ENCODE data around the gene TCL1B. TPM values are rescaled to one million over a fixed set of nuclear protein-coding genes. Genes with fewer than 3 reads are reported as not detected.
"Not testable (repeated sequence)": the region's sequence is repeated elsewhere in the genome, so short reads cannot be mapped to it uniquely, and the experiment has no call there.

TCL1B gene
- total RNA-seq, 1 donor from 2014 or later: not detected

DNA sequence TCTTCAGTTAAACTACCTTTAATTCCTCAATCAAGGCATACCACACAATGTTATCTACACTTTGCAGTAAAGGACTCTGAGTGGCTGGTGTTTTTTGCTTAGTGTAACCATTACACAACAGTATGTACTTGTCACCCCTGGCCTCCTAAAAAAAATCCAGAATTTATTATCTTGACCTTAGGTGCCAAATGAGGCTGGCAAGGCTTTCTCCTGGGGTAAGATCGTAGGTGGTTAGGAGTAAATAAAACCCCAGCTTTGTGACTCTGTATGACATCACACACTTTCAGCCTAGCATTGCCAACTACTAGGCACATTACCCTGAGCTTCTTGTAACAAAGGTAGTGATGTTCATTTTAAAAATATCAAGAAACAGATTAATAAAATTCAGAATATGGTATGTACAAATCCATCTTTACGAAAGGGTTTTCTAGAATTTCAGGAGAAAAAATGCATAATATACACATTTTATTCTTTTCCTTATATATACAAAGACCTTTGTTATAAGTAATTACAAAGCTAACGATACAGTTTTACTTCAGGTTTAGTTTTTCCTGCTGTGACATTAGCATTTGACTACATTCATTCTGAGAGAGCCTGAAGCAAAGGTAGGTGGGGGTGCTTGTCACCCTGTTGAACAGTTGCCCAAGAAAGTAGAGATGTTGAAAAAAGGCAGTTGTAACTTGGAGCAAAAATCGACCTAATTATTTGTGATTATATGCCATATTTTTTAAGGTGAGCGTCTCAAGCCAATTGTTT is 14.2 kb downstream of the TCL1B start:
- intact Hi-C loops (cut with micrococcal nuclease): no loop called here

DNA sequence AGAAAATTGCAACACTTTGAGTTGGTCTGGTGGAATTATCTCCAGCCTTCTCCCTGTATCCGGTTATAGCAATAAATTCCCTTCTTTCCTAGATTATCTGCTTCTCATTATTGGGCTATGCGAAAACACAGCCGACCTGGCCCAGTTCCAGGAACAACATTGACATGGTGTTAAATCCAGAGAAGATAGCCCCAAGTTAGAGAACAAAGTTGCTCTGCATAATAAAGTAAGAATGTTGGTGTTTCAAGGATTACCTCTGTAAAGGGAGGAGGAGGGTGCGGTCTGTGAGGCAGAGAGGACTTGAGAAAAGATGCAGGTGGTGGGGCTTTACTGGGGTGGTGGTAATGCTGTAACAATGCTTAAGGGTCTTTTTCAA is 15.6 kb downstream of the TCL1B start:
- intact Hi-C loops (cut with micrococcal nuclease): no loop called here

DNA sequence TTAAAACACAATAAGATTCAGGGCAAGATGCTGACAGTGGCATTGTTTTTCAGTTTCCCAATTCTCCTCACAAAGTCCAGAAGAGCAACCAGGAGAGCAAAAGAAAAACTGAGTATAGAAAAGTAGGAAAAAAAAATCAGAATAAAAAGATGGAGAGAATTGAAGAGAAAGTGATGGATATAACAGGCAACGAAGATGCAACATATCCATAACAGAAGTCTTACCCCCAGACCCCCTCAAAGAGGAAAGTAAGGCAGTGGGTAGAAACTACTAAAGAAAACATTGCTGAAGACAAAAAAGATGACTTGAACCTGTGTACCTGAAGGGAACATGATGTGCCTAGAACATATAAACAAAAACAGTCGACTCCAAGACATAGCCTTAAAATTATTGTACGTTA is 17.1 kb downstream of the TCL1B start:
- intact Hi-C loops (cut with micrococcal nuclease): no loop called here

DNA sequence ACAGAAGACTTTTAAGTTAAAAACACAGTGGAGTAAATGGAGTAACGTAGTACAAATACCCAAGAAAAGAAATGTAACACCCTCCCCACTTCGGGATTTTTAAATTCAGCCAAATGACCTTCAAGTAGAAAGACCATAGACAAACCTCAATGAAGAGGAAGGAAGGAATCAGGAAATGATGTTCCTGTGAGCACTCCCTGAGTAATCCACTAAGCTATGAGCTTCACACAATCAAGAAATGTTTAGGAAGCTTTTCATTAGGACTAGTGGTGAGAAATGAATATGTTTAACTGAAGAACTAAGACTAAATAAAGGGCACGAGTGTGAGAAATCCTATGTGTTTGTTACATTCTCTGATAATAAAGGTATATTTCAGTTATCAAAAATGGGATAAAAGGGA is 17.6 kb downstream of the TCL1B start:
- intact Hi-C loops (cut with micrococcal nuclease): no loop called here

DNA sequence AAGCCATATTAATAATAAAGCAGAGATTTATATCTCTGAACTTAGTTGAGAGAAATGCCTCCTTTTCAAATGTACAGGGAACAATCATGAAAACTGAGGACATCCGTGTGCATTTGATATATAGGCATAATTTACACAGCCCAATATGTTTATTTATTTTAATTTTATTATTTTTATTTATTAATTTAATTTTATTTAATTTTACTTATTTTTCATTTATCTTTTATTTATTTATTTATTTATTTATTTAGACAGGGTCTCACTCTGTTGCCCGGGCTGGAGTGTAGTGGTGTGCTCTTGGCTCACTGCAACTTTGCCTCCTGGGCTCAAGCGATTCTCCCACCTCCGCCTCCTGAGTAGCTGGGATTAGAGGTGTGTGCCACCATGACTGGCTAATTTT is 19.3 kb downstream of the TCL1B start:
- intact Hi-C loops (cut with micrococcal nuclease): no loop called here

DNA sequence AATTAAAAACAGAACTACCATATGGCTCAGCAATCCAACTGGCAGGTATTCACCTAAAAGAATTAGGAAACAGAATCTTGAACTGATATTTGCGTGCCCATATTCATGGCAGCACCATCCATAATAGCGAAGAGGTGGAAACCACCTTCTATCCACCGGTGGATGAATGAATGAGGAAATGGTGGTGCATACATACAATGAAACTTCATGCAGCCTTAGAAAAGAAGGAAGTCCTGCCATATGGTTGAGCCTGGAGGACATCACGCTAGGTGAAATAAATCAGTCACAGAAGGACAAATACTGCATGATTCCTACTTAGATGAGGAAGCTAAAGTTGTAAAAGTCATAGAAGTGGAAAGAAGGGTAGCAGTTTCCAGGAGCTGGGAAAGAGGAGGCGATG is 21.1 kb downstream of the TCL1B start:
- intact Hi-C loops (cut with micrococcal nuclease): no loop called here

DNA sequence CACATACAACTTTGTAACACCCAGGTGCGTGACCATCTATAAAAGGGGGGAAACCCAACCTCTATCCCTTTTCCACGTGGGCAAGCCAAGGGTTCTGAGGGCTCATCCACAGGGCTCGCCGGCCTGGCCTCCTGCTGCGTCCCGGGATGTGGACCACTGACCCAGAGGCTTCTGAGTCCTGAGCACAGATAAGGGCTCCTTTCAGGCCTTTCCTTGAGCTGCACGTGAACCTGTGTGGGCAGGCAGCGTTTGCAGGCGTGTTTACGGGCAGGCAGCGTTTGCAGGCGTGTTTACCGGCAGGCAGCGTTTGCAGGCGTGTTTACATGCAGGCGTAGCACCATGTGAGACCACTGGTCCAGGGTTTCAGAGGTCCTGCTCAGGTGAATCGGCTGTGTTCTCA is 23.9 kb downstream of the TCL1B start:
- intact Hi-C loops (cut with micrococcal nuclease): no loop called here

DNA sequence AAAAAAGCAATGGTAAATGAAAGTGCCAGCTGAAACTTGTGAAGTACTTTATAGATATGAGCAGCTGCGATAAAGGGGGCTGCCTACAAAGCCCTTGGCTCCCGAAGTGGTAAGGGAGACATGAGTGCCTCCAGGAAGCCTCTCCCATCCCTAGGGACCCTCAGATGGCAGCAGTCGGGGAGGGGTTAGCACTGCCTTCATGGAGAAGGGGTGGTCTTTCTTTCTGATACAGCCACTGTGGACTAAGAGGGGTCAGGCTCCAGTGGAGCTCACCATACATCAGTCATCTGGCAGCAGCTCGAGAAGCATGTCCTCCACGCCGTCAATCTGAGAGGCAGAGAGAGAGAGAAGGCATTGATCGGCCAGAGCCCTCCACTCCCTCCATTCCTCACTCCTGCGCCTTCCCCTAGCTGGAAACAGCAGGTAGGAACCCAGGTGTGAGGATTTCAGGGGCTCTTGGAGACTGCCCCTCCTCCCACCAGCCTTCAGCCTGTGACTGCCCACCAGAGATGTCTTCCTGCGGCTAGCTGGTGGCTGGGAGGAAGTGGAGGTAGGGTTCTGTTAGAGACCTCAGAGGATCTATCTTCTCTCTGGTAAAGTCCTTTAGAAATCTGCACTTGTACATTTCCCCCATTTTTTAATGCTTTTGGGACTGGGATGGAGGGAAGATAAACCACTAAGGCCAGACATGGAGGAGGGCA is 25.4 kb downstream of the TCL1B start:
- intact Hi-C loops (cut with micrococcal nuclease): no loop called here

DNA sequence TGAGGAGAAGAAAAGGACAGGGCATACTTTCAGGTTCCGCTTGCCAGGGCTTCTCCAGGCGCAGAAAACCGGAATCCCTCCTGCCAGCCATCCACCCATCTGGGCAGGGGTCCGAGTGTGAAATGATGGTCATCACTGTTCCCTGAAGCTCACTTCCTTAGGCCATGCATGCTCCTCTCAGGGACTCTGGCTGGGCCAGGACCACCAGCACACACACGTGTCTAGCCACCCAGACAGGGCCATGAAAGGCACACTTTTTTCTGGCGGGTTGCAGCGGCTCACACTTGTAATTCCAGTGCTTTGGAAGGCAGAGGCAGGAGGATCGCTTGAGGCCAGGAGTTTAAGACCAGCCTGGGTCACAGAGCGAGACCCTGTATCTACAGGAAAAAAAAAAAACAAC is 26.2 kb downstream of the TCL1B start:
- intact Hi-C loops (cut with micrococcal nuclease): no loop called here

DNA sequence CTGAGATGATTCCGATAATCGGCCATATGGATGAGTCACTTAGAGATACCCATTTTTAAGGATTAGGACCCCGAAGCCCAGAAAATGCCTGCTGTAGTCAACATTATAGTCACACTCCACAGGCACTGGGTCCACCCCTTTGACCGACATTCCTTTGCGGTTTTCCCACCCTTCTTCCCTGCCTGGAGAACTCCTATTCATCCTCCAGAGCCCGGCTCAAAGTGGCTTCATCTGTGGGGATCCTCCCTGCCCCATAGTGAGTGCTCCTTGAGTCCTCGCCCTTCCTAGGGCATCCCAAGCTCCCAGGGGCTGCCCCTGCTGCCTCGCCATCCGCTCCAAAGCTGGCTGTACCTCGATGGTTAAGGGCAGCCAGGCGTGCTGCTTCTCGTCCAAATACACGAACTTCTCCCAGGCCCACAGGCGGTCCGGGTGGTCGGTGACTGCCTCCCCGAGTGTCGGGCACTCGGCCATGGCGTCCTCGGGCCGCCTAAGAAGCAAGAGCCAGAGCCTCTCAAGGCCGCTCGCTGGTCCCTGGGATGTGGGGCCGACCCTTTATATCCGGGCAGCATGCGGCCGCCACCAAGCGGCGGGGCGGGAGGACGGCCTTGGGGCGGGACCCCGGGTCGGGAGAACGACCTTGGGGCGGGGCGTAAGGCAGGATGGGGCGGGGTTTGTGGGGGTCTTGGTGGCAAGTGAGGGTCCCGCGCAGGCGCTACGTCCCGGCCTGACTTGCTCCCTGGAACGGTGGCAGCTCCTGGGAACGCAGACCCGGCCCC is 27.6 kb downstream of the TCL1B start, which contains the start of gene TCL1A:
TCL1A (minus strand) TSS at position 530 of the 776 bp plus-strand sequence; CDS start at position 471, 59 bp downstream.
- intact Hi-C loops (cut with micrococcal nuclease): no loop called here

DNA sequence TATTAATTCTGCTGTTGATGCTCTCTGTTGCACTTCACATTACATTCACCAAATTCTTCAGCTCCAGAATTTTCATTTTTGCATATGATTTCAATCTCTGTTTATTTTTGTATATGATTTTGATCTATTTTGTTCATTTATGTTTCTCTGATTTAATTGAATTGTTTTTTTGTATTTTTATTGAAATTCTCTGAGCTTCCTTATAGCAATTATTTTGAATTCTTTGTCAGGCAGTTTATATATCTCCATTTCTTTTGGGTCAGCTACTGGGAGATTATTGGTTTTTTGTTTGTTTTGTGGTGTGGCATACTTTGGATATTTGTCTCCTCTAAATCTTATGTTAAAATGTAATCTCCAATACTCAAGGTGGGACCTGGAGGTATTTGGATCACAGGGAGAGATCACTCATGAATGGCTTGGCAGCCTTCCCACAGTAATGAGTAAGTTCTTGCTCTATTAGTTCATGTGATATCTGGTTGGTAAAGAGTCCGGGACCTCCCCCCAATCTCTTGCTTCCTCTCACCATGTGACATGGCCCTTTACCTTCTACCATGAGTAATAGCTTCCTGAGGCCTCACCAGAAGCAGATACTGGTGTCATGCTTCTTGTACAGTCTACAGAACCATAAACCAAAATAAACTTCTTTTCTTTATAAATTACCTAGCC is 36.4 kb downstream of the TCL1B start:
- intact Hi-C loops (cut with micrococcal nuclease): no loop called here

DNA sequence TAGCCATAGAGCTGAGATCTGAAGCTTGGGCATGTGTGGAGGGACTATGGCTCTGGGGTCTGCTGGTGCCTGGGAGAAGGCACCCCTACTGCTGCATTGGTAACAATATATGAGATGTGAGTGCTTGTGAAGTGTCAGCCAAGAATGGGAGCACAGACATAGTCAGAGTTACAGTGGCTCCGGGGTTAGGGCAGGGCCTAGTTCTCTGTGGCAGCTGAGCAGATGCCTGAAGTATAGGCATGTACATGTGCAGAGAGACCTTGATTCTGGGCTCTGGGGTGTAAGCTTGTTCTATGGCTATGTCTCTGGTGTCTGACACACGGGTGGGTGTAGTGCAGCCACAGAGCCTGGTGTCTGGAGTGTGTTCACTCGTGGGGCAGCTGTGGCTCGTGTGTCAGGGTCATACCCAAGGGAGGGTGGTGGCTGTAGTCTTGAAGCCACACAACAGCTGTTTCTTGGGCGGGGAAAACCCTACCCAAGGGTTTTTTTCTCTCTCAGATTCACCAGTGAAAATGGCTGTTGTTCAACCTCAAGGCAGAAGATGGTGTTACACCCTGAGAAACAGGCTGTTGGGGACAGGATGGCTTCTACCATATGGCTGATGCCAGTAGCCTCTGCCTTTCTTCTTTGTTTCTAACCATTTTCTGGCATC is 39.6 kb downstream of the TCL1B start:
- intact Hi-C loops (cut with micrococcal nuclease): no loop called here

DNA sequence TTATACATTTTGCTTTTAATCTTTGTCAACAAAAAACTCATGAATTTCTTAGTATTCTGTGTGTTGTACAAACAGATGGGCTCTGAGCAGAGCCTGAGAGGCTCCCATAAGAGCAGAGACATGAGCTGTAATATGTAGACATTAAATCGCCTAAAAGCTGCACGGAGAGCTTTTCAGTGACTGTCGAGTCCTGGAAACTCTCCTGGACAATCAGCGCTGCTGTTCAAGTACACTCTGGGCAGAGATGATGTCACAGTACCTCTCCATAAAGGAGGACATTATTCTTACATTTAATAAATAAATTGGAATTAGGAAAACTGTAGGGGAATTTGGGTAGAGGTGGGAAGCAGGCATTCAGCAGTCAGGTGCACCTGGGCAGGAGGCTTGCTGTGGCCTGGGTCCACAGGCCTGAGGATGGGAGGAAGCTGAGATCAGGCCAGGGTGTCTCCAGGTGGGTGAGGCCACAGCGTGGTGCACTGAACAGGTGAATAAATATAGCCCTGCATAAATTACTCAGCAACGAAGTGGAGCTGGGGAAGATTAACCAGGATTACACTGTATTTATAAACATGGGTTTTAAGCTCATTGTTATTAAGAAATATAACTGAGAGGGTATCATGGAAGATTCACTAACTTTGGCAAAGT is 41.0 kb downstream of the TCL1B start:
- intact Hi-C loops (cut with micrococcal nuclease): no loop called here

DNA sequence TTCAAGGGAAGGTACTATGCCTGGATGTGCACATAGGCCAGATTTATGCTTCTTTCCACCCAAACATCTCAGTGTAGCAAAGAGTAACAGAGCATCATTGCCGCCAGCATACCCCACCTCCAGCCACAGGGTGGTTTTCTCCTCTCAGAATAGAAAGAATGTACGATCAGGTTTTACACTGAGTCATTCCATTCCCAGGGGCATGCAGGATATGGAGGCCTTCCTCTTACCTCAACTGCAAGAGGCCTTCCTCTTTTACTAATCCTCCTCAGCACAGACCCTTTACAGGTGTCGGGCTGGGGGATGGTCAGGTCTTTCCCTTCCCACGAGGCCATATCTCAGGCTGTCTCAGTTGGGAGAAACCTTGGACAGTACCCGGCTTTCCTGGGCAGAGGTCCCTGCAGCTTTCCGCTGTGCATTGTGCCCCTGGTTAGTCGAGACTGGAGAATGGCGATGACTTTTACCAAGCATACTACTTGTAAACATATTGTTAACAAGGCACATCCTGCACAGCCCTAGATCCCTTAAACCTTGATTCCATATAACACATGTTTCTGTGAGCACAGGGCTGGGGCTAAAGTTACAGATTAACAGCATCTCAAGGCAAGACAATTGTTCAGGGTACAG is 43.3 kb downstream of the TCL1B start:
- intact Hi-C loops (cut with micrococcal nuclease): not testable (repeated sequence)

DNA sequence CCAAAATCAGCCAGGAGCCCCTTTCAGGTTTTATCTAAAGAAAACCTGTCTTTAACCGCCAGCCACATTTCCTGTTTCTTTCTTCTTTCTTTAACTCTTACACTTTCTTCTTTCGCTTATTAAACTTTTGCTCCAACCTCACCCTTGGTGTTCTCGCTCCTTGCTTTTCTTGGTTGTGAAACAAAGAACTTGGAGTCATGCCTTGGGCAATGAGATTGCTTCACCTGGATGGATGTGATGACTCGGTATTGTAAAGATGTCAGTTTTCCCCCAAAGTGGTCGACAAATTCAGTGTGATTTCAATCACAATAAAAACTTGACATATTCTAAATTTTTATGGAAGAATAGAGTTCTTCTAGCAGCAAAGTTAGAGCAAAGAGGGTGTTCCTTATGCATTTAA is 43.9 kb downstream of the TCL1B start:
- intact Hi-C loops (cut with micrococcal nuclease): no loop called here

DNA sequence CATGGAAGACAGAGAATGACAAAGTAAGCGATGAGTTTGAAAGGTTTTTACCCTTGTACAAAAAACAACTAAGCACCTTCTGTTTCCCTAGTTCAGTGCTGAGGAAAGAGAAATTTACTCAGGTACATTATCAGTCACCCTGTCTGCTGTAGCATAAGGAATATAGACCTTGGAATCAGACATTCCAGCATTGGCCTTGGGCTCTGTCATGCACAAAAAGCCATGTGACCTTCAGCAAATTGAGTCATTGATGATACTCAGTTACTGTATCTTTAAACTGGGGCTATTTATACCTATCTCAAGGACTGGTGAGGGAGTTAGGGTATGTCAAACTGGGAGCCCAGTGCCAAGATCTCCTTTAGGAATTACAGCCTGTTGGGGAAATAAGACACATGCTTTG is 47.0 kb downstream of the TCL1B start:
- intact Hi-C loops (cut with micrococcal nuclease): no loop called here

DNA sequence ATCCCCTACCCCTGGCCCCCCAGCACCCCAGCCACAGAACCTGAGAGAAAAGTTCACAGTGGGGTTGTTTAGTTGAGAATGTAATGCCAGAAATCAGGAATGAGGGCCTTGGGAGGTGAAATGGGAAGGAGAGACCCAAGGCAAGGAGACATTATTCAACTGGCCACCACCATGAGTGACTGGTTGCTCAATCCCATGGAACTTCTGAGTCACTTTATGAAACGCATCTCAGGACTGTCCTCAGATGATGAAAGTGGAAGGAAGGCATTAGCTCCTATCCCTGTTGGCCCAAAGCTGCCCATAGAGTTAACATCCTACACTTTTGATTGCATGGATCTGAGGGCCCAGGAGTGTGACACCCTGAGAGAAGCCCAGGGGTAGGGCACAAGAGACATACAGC is 53.1 kb downstream of the TCL1B start:
- intact Hi-C loops (cut with micrococcal nuclease): no loop called here

DNA sequence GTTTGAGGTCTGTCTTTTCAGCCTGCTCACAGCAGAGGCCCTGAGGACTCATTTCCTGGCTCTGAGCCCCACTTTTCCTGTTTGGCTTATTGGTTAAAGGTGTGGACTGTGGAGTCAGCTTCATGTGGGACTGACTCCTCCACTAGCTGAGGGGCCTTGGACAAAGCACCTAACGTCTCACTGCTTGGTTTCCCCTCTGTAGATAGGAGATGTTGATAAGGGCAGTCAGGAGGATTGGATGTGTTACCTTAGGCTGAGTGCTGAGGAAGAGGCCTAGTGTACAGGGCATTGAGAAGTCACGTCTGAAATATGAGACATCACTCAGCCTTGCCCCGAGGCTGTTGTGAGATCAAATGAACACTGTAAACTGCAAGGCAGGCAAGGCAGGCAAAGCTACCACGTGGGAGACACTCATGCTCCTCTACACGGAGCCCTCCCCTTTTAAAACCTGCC is 54.8 kb downstream of the TCL1B start:
- intact Hi-C loops (cut with micrococcal nuclease): no loop called here

DNA sequence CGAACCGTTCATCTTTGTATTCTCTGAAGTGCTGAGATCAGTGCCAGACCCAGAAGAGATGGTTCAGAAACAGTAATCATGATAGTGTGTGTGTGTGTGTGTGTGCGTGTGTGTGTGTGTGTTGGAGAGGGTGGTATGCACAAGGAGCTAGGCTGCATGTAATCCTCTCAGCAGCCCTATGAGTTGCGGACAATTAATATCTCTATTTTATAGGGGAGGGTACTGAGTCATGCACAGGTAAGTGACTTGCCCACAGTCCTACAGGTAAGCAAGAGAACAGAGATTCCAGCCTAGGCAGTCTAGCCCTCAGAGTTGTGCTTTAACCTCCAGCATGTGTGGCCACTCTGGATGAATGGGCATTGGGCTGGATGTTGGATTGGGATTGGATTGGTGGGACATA is 55.6 kb downstream of the TCL1B start:
- intact Hi-C loops (cut with micrococcal nuclease): no loop called here

All from T-helper 1 cell treated with Interleukin-12 subunit alpha and Interleukin-12 subunit beta and Interleukin-4 antibody, amounts not matched to agents 30 ng/mL and 1 ng/mL, for 36 hours (primary cell).